ENCODE results near the gene AP2B1.

The AP2B1 gene

GRCh38 chr17:35728551-35728950, 141.4 kb downstream of the AP2B1 start:
- H3K27ac ChIP-seq = no peak overlapping the region
- TF ChIP-seq, protein P1, sequence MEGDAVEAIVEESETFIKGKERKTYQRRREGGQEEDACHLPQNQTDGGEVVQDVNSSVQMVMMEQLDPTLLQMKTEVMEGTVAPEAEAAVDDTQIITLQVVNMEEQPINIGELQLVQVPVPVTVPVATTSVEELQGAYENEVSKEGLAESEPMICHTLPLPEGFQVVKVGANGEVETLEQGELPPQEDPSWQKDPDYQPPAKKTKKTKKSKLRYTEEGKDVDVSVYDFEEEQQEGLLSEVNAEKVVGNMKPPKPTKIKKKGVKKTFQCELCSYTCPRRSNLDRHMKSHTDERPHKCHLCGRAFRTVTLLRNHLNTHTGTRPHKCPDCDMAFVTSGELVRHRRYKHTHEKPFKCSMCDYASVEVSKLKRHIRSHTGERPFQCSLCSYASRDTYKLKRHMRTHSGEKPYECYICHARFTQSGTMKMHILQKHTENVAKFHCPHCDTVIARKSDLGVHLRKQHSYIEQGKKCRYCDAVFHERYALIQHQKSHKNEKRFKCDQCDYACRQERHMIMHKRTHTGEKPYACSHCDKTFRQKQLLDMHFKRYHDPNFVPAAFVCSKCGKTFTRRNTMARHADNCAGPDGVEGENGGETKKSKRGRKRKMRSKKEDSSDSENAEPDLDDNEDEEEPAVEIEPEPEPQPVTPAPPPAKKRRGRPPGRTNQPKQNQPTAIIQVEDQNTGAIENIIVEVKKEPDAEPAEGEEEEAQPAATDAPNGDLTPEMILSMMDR (conservative IDR thresholded peaks at IDR 0.05) = no peak

- H3K27ac ChIP-seq = no peak overlapping the region
- TF ChIP-seq, protein P1 (conservative IDR thresholded peaks at IDR 0.05) = no peak
Observed at GRCh38 chr17:35729405-35729833, 142.3 kb downstream of the AP2B1 start.

- TF ChIP-seq, protein P1 (conservative IDR thresholded peaks at IDR 0.05) = no peak
- H3K27ac ChIP-seq = no peak overlapping the region
Observed at GRCh38 chr17:35730400-35731005, 143.4 kb downstream of the AP2B1 start.

DNA sequence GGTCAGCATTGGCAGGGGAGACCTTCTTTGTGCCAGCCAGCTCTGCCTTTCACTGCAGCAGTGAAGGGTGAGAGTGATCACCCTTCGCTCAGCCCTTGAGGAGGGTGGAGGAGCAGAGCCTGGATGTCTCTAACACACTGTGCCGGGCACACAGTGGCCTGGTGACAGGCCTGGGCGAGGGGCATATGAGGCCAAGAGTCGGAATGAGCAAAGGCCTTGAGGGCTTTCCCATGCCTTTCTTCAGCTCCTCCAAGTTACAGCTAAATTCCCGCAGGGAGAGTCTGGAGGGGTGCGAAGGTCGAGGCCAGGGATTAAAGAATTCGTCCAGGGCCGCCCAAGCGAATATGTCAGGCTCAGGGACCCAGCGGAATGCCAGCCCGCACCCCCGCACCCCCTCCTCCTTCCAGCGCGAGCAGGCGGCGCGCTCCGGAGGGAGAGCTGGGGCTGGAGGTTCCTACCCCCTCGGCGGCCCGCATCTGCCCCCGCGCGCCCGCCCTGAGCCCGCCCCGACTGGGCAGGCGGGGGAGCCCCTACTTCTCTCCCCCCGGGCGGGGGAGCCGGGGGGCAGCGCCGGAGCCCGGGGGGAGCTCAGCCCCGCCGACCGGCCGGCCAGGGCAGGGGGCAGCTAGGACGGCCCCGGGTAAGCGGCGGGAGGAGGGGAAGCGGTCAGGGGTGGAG, 144.3 kb downstream of the AP2B1 start, which contains the start of gene RASL10B:
TSS of gene RASL10B (plus strand) at position 401 of the 678 bp plus-strand sequence. CDS start 3,546 bp downstream, outside the sequence.
- TF ChIP-seq, protein P1 (conservative IDR thresholded peaks at IDR 0.05) = no peak
- H3K27ac ChIP-seq = peak within 1 kb of the TSS; percentile 84; the same call in 1 of the 2 replicates

- TF ChIP-seq, protein P1 (conservative IDR thresholded peaks at IDR 0.05) = no peak
- peak overlapping the region; percentile 84; the same call in 1 of the 2 replicates for H3K27ac ChIP-seq
Observed at GRCh38 chr17:35731917-35732805, 145.0 kb downstream of the AP2B1 start.

GRCh38 chr17:35732806-35733136, 145.6 kb downstream of the AP2B1 start:
- H3K27ac ChIP-seq = peak overlapping the region; percentile 84; the same call in 1 of the 2 replicates
- TF ChIP-seq, protein P1 (conservative IDR thresholded peaks at IDR 0.05) = no peak

DNA sequence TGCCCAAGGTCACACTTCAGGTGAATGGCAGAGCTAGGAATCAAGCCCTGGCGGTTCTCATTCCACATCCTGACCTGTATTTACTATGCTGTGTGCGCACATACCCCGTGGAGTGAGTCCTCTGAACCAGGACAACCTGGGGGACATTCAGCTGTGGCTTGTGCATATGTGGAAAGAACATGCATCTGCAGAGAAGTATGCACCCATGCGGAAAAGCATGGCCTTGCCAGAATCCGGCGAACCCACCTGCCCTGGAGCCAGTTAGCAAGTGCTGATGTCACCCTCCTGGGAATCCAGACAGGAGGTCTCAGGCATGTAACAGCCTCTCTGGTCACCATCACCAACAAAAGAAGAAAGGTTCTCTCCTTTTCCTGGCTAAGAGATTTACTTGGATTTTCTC, 146.2 kb downstream of the AP2B1 start:
- TF ChIP-seq, protein P1 (conservative IDR thresholded peaks at IDR 0.05) = no peak
- H3K27ac ChIP-seq = no peak overlapping the region

All from VCaP (cell line).